Testis (tissue), 2 donors: Measurements from ENCODE around the gene CACNA1S.

Experiments
- POLR2A ChIP-seq: fragments of 450-650 bp; IDR thresholded peaks from one replicate; pipeline ENCODE4 v1.6.1; 2017; ENCODE audit warnings: antibody characterized with exemption, mild to moderate bottlenecking, moderate library complexity
- TF ChIP-seq, protein P1 (sequence below), 3 experiments: fragments of 450-650 bp in 2 of 3; fragments of 200-600 bp in 1 of 3; sonication (generic) in 1 of 3; IDR thresholded peaks; one replicate each; pipeline ENCODE4 v1.5.1; 2016 to 2019; ENCODE audit warnings: antibody characterized with exemption in 3 of 3, mild to moderate bottlenecking in 2 of 3, moderate library complexity in 1 of 3

DNA sequence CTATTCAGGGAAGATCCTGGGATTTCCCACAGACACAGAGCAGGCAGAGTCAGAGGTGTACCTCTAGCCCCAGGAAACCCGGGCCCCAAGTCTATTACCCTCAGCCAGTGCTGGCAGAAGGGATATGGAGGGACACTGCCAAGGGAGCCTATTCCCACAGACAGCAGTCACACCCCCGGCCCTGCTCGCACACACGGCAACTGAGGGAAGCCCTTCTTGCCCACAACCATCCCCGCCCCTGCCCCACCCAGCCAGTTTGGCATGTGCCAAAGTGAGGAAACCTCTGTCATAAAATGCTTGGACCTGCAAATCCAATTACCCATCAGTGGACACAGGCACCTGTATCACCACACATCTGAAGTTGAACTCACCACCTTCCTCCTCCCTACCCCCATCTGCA is 6.5 kb downstream of the CACNA1S start:
- TF ChIP-seq, protein P1, sequence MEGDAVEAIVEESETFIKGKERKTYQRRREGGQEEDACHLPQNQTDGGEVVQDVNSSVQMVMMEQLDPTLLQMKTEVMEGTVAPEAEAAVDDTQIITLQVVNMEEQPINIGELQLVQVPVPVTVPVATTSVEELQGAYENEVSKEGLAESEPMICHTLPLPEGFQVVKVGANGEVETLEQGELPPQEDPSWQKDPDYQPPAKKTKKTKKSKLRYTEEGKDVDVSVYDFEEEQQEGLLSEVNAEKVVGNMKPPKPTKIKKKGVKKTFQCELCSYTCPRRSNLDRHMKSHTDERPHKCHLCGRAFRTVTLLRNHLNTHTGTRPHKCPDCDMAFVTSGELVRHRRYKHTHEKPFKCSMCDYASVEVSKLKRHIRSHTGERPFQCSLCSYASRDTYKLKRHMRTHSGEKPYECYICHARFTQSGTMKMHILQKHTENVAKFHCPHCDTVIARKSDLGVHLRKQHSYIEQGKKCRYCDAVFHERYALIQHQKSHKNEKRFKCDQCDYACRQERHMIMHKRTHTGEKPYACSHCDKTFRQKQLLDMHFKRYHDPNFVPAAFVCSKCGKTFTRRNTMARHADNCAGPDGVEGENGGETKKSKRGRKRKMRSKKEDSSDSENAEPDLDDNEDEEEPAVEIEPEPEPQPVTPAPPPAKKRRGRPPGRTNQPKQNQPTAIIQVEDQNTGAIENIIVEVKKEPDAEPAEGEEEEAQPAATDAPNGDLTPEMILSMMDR (IDR thresholded peaks at IDR 0.05), result no peak
- no peak for TF ChIP-seq POLR2A
